Smooth muscle cell (in vitro differentiated cells): ENCODE results near the gene IGSF21. TPM values are rescaled to one million over a fixed set of nuclear protein-coding genes. Genes with fewer than 3 reads are reported as not detected.

Experiments
- DNase-seq: peaks from one replicate; lab custom pipeline; 2025; ENCODE audit not compliant: unreplicated experiment; lab: John Stamatoyannopoulos, UW
- H2AFZ ChIP-seq: fragments of 200-600 bp; sonication (generic); 2 replicates; pipeline ENCODE4 v1.6.0; 2016; ENCODE audit warnings: antibody characterized with exemption, low read depth, mild to moderate bottlenecking
- H3F3A ChIP-seq: fragments of 200-600 bp; sonication (generic); 2 replicates; pipeline ENCODE4 v1.6.0; 2017; ENCODE audit warnings: antibody characterized with exemption, low read depth
- H3K27ac ChIP-seq: fragments of 200-600 bp; sonication (generic); 2 replicates; pipeline ENCODE4 v1.5.1; 2016; ENCODE audit warnings: low read depth, mild to moderate bottlenecking
- H3K27me3 ChIP-seq: fragments of 200-600 bp; sonication (generic); 2 replicates; pipeline ENCODE4 v1.6.1; 2016; ENCODE audit warnings: low read depth, mild to moderate bottlenecking
- H3K36me3 ChIP-seq: fragments of 200-600 bp; sonication (generic); 2 replicates; pipeline ENCODE4 v1.5.1; 2016; ENCODE audit warnings: low read depth
- H3K4me1 ChIP-seq: fragments of 200-600 bp; sonication (generic); 2 replicates; pipeline ENCODE4 v1.5.1; 2016; ENCODE audit warnings: low read depth
- H3K4me2 ChIP-seq: fragments of 200-600 bp; sonication (generic); 2 replicates; pipeline ENCODE4 v1.6.0; 2016; ENCODE audit warnings: mild to moderate bottlenecking
- H3K4me3 ChIP-seq: fragments of 200-600 bp; sonication (generic); 2 replicates; pipeline ENCODE4 v1.5.1; 2016; ENCODE audit warnings: mild to moderate bottlenecking
- H3K79me2 ChIP-seq: fragments of 200-600 bp; sonication (generic); 2 replicates; pipeline ENCODE4 v1.6.0; 2016; ENCODE audit warnings: low read depth, mild to moderate bottlenecking
- H3K9ac ChIP-seq: fragments of 200-600 bp; sonication (generic); 2 replicates; pipeline ENCODE4 v1.6.0; 2016; ENCODE audit warnings: low read depth
- H3K9me3 ChIP-seq: fragments of 200-600 bp; sonication (generic); replicated peaks from 2 replicates; pipeline ENCODE4 v1.5.1; 2016; ENCODE audit warnings: low read depth
- H4K20me1 ChIP-seq: fragments of 200-600 bp; sonication (generic); 2 replicates; pipeline ENCODE4 v1.6.0; 2016; ENCODE audit warnings: low read depth
- CTCF ChIP-seq: fragments of 200-600 bp; sonication (generic); IDR thresholded peaks from 2 replicates; pipeline ENCODE4 v1.5.1; 2017; ENCODE audit warnings: borderline replicate concordance, mild to moderate bottlenecking, antibody characterized with exemption; ENCODE audit not compliant: insufficient read depth, poor library complexity, severe bottlenecking
- WGBS: methylation state at CpG from one replicate; pipeline ENCODE4 v1.1.7; 2016; ENCODE audit warnings: low lambda C conversion rate; 5-methylcytosine and 5-hydroxymethylcytosine counted together
- polyA plus RNA-seq: library from polyadenylated mRNA; unstranded; fragments of >200 nt; fragmentation: Nextera tagmentation; extraction: Ambion mirVana; gene quantifications from 2 replicates; pipeline ENCODE4 v1.2.1, GENCODE V29; 2016
- total RNA-seq: library from RNA; depleted of rRNA; stranded (reverse); fragments of >200 nt; gene quantifications from 2 replicates; pipeline ENCODE4 v1.2.3, GENCODE V29; 2014

The IGSF21 gene
- total and polyA plus RNA-seq, 2 experiments from 2014 or later: not detected

GRCh38 chr1:18205319-18205718 is 97.7 kb downstream of the IGSF21 start:
- Histone ChIP-seq H3K27ac (no peak overlapping the region), H3K4me1 (no peaks in the 10 kb centered on the region), H3F3A (no peaks in the 10 kb centered on the region), H3K4me3 (no peak overlapping the region), H3K9me3 (no peaks in the 10 kb centered on the region), H3K79me2 (no peaks in the 10 kb centered on the region), H2AFZ (no peak overlapping the region), H4K20me1 (no peaks in the 10 kb centered on the region), H3K9ac (no peak overlapping the region), H3K36me3 (no peaks in the 10 kb centered on the region), H3K4me2 (no peak overlapping the region), H3K27me3 (peaks cover 12% of the 10 kb centered on the region)
- no peak for DNase-seq
- WGBS: 39% methylated on average over 7 of the region's 7 CpGs
- no peak for TF ChIP-seq CTCF

- Histone ChIP-seq H3K9ac (no peak overlapping the region), H2AFZ (no peak overlapping the region), H3K4me1 (no peaks in the 10 kb centered on the region), H3K9me3 (no peaks in the 10 kb centered on the region), H3K27ac (no peak overlapping the region), H3K36me3 (no peaks in the 10 kb centered on the region), H3K79me2 (no peaks in the 10 kb centered on the region), H4K20me1 (no peaks in the 10 kb centered on the region), H3K4me2 (no peak overlapping the region), H3K27me3 (peaks cover 9% of the 10 kb centered on the region), H3F3A (no peaks in the 10 kb centered on the region), H3K4me3 (no peak overlapping the region)
- 92% methylated on average over 8 of the region's 8 CpGs for WGBS
- no peak for DNase-seq
- no peak for TF ChIP-seq CTCF
These were observed 104.2 kb downstream of the IGSF21 start for GRCh38 chr1:18211764-18212163.

GRCh38 chr1:18217398-18218043 is 109.9 kb downstream of the IGSF21 start:
- DNase-seq: no peak
- Histone ChIP-seq H2AFZ (no peak overlapping the region), H3K4me1 (no peaks in the 10 kb centered on the region), H3K4me2 (no peak overlapping the region), H3K27me3 (peaks cover 23% of the 10 kb centered on the region), H3K36me3 (no peaks in the 10 kb centered on the region), H3F3A (no peaks in the 10 kb centered on the region), H3K79me2 (no peaks in the 10 kb centered on the region), H3K9ac (no peak overlapping the region), H3K4me3 (no peak overlapping the region), H3K9me3 (no peaks in the 10 kb centered on the region), H4K20me1 (no peaks in the 10 kb centered on the region), H3K27ac (no peak overlapping the region)
- peak; percentile 37 for TF ChIP-seq CTCF
- 61% methylated on average over 4 of the region's 4 CpGs for WGBS

- Histone ChIP-seq H3K27ac (no peak overlapping the region), H4K20me1 (no peaks in the 10 kb centered on the region), H3K4me3 (no peak overlapping the region), H3K9ac (no peak overlapping the region), H3K9me3 (no peaks in the 10 kb centered on the region), H3K4me2 (no peak overlapping the region), H3K79me2 (no peaks in the 10 kb centered on the region), H3K27me3 (no peaks in the 10 kb centered on the region), H3F3A (no peaks in the 10 kb centered on the region), H3K4me1 (no peaks in the 10 kb centered on the region), H3K36me3 (no peaks in the 10 kb centered on the region), H2AFZ (no peak overlapping the region)
- WGBS: 95% methylated on average over 1 of the region's 1 CpG
- TF ChIP-seq CTCF: no peak
- no peak for DNase-seq
These were observed 122.0 kb downstream of the IGSF21 start for GRCh38 chr1:18229625-18230024.
